ENCODE results near the gene RAMP3.

DNA sequence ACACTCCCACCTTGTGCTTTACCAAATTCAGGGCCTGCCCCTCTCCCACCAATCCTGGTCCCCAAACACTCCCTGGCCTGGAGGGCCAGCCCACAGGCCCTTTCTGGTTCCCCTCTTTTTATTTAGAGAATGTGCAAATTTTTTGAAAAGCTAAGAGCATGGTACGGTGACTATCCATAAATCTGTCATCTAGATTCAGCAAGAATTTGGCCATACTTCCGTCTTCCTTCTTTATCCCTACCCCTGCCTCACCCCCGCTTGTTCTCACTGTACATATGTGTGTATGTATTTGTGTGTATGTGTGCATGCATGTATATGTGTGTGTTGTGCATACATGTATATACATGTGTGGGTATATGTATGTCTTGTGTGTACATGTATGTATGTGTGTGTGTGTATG is 38.0 kb upstream of the RAMP3 start:
- TF ChIP-seq, protein P1, sequence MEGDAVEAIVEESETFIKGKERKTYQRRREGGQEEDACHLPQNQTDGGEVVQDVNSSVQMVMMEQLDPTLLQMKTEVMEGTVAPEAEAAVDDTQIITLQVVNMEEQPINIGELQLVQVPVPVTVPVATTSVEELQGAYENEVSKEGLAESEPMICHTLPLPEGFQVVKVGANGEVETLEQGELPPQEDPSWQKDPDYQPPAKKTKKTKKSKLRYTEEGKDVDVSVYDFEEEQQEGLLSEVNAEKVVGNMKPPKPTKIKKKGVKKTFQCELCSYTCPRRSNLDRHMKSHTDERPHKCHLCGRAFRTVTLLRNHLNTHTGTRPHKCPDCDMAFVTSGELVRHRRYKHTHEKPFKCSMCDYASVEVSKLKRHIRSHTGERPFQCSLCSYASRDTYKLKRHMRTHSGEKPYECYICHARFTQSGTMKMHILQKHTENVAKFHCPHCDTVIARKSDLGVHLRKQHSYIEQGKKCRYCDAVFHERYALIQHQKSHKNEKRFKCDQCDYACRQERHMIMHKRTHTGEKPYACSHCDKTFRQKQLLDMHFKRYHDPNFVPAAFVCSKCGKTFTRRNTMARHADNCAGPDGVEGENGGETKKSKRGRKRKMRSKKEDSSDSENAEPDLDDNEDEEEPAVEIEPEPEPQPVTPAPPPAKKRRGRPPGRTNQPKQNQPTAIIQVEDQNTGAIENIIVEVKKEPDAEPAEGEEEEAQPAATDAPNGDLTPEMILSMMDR (conservative IDR thresholded peaks at IDR 0.05; ENCODE audit: low read depth, low read length), result no peak
- no peak for TF ChIP-seq EZH2 (IDR thresholded peaks at IDR 0.05; ENCODE audit: low read length, unreplicated experiment)
